ENCODE measurements around the gene EEPD1.
"Not testable (repeated sequence)": the region's sequence is repeated elsewhere in the genome, so short reads cannot be mapped to it uniquely, and the experiment has no call there.

EEPD1 gene

DNA sequence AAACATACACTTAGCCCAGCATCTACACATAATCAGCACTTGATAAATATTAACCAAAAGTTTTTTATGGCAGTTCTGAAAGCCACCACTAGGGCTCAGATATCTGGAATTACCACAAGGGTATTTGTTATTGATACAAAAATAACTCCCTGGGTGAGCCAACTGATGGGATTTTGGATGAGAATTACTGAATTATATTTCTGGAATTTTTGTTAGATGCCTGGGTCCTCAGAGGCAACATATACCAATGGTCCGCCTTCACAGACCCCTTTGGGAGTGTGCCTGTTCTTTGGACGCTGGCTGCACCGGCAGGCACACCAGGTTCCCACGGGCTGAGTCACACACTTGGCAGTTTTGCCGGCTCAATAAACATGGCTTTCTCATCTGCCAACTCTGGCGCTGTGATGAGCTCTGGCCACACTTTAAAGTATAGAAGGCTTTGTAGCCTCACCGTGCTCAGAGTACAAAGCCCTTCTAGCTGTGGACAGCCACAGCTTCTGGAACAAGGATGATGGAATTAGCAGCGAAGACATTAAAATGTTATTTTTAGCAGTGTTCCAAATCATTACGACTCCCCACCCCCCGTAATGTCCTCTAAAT, 24.5 kb upstream of the EEPD1 start:
- DNase-seq (ENCODE audit: low read depth in 2 of 2), result no peak

DNA sequence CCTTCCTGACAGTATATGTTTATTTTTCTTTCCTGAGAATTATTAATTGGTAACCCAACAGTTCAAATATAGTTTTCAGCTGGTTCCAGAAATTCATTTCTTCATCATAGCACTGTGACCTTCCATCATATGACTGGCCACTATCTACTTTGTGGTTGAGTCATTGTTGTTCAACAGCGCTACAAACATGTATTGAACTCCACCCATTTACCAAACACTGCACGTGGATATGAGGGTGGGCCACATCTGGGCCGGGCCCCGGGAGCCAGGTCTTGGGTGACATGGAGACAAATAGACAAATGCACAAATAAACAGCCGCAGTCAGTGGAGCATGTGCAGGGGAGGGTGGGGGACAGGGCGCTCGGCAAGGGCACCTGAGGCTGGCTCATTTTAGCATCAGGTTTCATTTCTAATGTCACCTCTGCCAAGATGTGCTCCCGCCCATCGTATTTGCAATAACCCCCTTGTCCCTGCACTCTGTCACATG, 24.0 kb upstream of the EEPD1 start:
- no peak for DNase-seq (ENCODE audit: low read depth in 2 of 2)

- DNase-seq (ENCODE audit: low read depth in 2 of 2), result no peak
Measured at GRCh38 chr7:36130236-36130945, 22.7 kb upstream of the EEPD1 start.

- DNase-seq (ENCODE audit: low read depth in 2 of 2), result no peak
Measured at GRCh38 chr7:36131026-36131425, 22.0 kb upstream of the EEPD1 start.

DNA sequence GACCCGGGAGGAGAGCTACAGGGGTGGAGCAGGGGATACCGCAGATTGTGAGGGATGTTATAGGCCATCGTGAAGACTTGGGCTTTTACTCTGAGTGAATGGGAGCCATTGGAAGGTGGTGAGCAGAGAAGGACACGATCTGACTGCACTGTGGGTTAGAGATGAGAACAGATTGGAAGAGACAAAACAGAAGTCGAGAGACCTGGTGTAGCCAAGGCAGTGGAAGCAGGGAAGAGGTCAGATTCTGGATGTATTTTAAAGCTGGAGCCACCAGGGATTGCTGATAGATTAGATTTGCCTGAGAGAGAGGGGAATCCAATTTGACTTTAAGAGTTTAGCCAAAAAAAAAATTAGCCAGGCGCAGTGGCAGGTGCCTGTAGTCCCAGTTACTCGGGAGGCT, 21.6 kb upstream of the EEPD1 start:
- DNase-seq (ENCODE audit: low read depth in 2 of 2), result no peak

GRCh38 chr7:36132012-36132411, 21.0 kb upstream of the EEPD1 start:
- DNase-seq (ENCODE audit: low read depth in 2 of 2), result no peak

GRCh38 chr7:36135700-36136099, 17.4 kb upstream of the EEPD1 start:
- no peak for DNase-seq (ENCODE audit: low read depth in 2 of 2)

- DNase-seq (ENCODE audit: low read depth in 2 of 2), result no peak
Measured at GRCh38 chr7:36137258-36137657, 15.8 kb upstream of the EEPD1 start.

DNA sequence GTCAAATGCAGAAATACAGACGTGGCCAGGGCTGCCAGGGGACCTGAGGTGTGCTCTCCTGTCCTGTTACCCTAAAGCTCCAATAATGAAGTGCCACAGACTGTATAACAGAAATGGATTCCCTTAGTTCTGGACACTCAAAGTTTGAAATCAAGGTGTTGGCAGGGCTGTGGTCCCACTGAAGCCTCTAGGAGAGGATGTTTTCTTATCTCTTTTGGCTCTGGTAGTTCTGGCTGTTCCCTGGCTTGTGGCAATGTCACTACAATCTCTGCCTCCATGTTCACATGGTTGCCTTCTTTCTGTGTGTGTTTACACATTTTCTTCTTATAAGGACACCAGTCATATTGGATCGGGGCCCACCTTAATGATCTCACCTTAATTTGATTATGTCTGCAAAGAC, 15.3 kb upstream of the EEPD1 start:
- no peak for DNase-seq (ENCODE audit: low read depth in 2 of 2)

DNA sequence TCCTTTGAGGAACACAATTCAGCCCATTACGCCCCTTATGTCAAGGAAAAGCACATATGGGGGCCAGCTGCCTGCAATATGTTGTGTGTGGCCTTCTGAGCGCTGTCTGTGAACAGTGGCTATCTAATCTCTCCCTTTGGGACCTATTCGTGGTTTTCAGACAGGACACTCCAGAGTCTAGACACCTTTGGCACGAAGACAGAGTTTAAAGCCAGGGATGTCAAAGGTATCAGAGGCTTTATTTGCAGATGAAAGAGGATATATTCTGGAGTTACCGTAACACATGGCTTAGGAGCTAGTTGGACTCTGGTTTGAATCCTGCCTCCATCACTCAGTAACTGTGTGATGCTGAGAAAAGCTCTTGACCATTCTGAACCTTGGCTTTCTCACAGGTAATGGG, 14.8 kb upstream of the EEPD1 start:
- DNase-seq (ENCODE audit: low read depth in 2 of 2), result no peak

GRCh38 chr7:36141351-36141750, 11.7 kb upstream of the EEPD1 start:
- DNase-seq (ENCODE audit: low read depth in 2 of 2), result no peak

DNA sequence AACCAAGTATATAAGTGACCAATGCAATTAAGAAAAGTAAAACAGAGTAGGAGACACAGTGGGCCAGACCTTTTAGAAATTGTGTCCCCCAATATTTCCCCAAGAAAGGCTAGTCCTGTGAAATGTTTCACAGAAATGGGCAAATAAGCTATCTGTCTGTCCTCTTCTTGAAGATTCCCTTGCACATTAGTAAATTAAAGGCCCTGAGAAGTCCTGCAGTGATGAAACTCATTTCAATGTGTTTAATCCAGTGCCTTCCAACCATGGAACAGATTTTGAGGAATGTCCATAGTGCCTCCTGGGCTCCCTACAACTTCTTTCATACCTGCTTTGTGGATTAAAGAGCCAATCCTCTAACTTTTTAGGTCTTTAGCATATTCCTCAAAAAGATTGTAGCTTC, 11.2 kb upstream of the EEPD1 start:
- DNase-seq (ENCODE audit: low read depth in 2 of 2), result no peak

- DNase-seq (ENCODE audit: low read depth in 2 of 2), result no peak
Measured at GRCh38 chr7:36144189-36144588, 8.9 kb upstream of the EEPD1 start.

- DNase-seq (ENCODE audit: low read depth in 2 of 2), result no peak
Measured at GRCh38 chr7:36145686-36146085, 7.4 kb upstream of the EEPD1 start.

GRCh38 chr7:36147361-36147760, 5.7 kb upstream of the EEPD1 start:
- DNase-seq (ENCODE audit: low read depth in 2 of 2), result no peak

- no peak for DNase-seq (ENCODE audit: low read depth in 2 of 2)
Measured at GRCh38 chr7:36148422-36149065, 4.5 kb upstream of the EEPD1 start.

DNA sequence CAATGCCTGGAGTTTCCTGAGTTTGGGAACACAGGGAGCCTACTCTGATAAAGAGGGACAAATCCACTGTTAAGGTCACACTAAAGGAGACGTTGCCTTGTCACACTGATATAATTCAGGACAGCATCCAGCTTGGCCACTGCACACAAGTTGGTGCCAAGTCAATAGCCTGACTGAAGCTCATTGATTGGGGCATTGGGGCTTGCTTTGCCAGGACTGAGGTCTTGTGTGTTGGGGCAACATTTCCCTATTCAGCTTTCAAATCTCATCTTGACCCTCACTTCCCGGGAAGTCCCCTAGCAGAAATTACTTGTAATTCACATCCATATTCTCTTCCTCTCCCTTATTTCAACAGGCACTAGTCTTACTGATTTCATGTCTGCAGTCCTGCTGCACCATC, 3.8 kb upstream of the EEPD1 start:
- not testable (repeated sequence) for DNase-seq (ENCODE audit: low read depth in 2 of 2)

DNA sequence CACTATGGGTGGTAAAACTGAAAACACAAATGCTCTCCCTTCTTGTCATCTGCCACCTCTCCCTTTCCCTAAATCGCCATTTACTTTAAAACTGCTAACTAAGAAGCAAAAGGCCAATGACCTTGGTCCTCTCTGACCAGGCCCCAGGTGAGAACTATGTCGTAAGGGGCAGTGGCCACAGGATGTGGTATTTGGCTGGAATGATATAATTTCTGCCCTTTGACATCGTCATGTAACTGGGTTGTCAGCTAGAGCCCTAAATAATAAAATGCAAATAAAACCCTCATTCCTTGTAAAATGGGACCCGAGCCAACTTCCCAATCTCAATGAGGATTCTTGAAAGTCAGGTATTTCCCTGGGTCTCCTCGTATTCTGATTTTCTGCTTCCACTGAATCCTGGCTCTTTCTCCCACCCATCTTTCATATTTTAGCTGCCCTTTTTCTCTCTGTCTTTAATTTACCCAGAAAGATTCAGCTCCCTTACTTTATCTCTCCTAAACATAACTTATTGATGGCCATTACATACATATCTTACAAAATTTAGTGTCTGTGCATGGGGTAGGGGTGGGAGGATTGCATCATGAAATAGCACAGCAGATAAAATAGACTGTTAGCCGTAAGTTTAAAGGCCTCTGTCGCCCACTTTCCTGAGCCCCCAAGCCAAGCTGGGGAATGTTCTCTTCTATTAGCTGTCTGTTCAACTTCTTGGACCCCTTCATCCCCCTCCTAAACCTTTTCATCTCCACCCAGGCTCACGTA, 3.2 kb upstream of the EEPD1 start:
- DNase-seq (ENCODE audit: low read depth in 2 of 2), result no peak

- DNase-seq (ENCODE audit: low read depth in 2 of 2), result no peak
Measured at GRCh38 chr7:36151921-36152755, 916 bp upstream of the EEPD1 start.

DNA sequence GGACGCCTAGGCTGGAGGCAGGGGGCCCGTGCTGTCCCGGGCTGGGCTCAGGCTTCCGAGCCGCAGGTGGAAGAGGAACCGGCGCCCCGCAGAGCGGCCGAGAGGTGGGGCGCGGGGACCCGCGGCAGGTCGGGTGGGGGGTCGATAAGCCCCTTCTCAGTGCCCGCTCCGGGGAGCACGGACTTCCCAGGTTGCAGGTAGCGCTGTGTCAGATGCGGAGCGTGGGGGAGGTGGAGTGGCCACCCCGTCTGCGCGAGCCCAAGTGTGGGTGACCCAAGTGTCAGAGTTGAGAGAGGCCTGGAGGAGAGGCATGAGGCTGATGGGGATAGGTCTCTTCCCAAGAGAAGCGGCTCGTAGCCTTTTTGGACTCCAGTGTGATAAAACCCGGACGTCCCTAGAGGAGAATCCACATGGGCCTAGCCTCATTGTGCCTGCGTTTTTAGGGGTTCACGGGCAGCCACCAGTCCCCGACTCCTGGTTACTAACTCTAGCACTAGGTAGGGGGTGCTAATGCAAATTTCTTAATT, 580 bp downstream of the EEPD1 start:
- DNase-seq (ENCODE audit: low read depth in 2 of 2), result no peak

Data from stimulated activated CD8-positive, alpha-beta memory T cell treated with anti-CD3 and anti-CD28 coated beads, Interleukin-2, amount 100 ng/mL, for 48 hours (primary cell).